Measurements from ENCODE around the gene HTT-AS.
"Not testable (repeated sequence)": the region's sequence is repeated elsewhere in the genome, so short reads cannot be mapped to it uniquely, and the experiment has no call there.

The HTT-AS gene

GRCh38 chr4:3069661-3070199, 4.6 kb downstream of the HTT-AS start:
- no peaks in the 10 kb centered on the region for H3K4me1 ChIP-seq (ENCODE audit: control insufficient read depth, low read depth, low read length)
- H3K27me3 ChIP-seq (ENCODE audit: control insufficient read depth, insufficient read depth, low read length), result no peaks in the 10 kb centered on the region
- H3K9ac ChIP-seq (ENCODE audit: low read length), result no peak overlapping the region
- H3K9me3 ChIP-seq (ENCODE audit: control insufficient read depth, low read depth, low read length), result no peaks in the 10 kb centered on the region
- H3K27ac ChIP-seq (ENCODE audit: low read length), result no peak overlapping the region
- no peak overlapping the region for H3K4me3 ChIP-seq (ENCODE audit: low read length)
- H3K36me3 ChIP-seq (ENCODE audit: control insufficient read depth, low read depth, low read length), result no peaks in the 10 kb centered on the region

GRCh38 chr4:3067473-3068001, 6.8 kb downstream of the HTT-AS start:
- H3K27ac ChIP-seq (ENCODE audit: low read length), result no peak overlapping the region
- no peak overlapping the region for H3K4me3 ChIP-seq (ENCODE audit: low read length)
- no peak overlapping the region for H3K9ac ChIP-seq (ENCODE audit: low read length)
- H3K27me3 ChIP-seq (ENCODE audit: control insufficient read depth, insufficient read depth, low read length), result no peaks in the 10 kb centered on the region
- H3K9me3 ChIP-seq (ENCODE audit: control insufficient read depth, low read depth, low read length), result no peaks in the 10 kb centered on the region
- no peaks in the 10 kb centered on the region for H3K4me1 ChIP-seq (ENCODE audit: control insufficient read depth, low read depth, low read length)
- no peaks in the 10 kb centered on the region for H3K36me3 ChIP-seq (ENCODE audit: control insufficient read depth, low read depth, low read length)

GRCh38 chr4:3066836-3067400, 7.4 kb downstream of the HTT-AS start:
- Histone ChIP-seq H3K27ac (ENCODE audit: low read length) (no peak overlapping the region), H3K9me3 (ENCODE audit: control insufficient read depth, low read depth, low read length) (no peaks in the 10 kb centered on the region)

GRCh38 chr4:3065551-3065950, 8.8 kb downstream of the HTT-AS start:
- Histone ChIP-seq H3K36me3 (ENCODE audit: control insufficient read depth, low read depth, low read length) (no peaks in the 10 kb centered on the region), H3K4me3 (ENCODE audit: low read length) (no peak overlapping the region), H3K9me3 (ENCODE audit: control insufficient read depth, low read depth, low read length) (no peaks in the 10 kb centered on the region), H3K27ac (ENCODE audit: low read length) (no peak overlapping the region), H3K4me1 (ENCODE audit: control insufficient read depth, low read depth, low read length) (no peaks in the 10 kb centered on the region), H3K27me3 (ENCODE audit: control insufficient read depth, insufficient read depth, low read length) (no peaks in the 10 kb centered on the region), H3K9ac (ENCODE audit: low read length) (no peak overlapping the region)

More at GRCh38 chr4:3066836-3067400, 7.4 kb downstream of the HTT-AS start:
- Histone ChIP-seq H3K9ac (ENCODE audit: low read length) (no peak overlapping the region), H3K36me3 (ENCODE audit: control insufficient read depth, low read depth, low read length) (no peaks in the 10 kb centered on the region), H3K4me3 (ENCODE audit: low read length) (no peak overlapping the region), H3K27me3 (ENCODE audit: control insufficient read depth, insufficient read depth, low read length) (no peaks in the 10 kb centered on the region), H3K4me1 (ENCODE audit: control insufficient read depth, low read depth, low read length) (no peaks in the 10 kb centered on the region)

- Histone ChIP-seq H3K36me3 (ENCODE audit: control insufficient read depth, low read depth, low read length) (no peaks in the 10 kb centered on the region), H3K27ac (ENCODE audit: low read length) (no peak overlapping the region), H3K4me1 (ENCODE audit: control insufficient read depth, low read depth, low read length) (no peaks in the 10 kb centered on the region), H3K27me3 (ENCODE audit: control insufficient read depth, insufficient read depth, low read length) (no peaks in the 10 kb centered on the region), H3K4me3 (ENCODE audit: low read length) (no peak overlapping the region), H3K9ac (ENCODE audit: low read length) (no peak overlapping the region), H3K9me3 (ENCODE audit: control insufficient read depth, low read depth, low read length) (no peaks in the 10 kb centered on the region)
Measured at GRCh38 chr4:3062471-3062870, 11.9 kb downstream of the HTT-AS start.

GRCh38 chr4:3060946-3061345, 13.4 kb downstream of the HTT-AS start:
- H3K9me3 ChIP-seq (ENCODE audit: control insufficient read depth, low read depth, low read length), result peaks cover 4% of the 10 kb centered on the region
- H3K4me1 ChIP-seq (ENCODE audit: control insufficient read depth, low read depth, low read length), result no peaks in the 10 kb centered on the region
- no peak overlapping the region for H3K27ac ChIP-seq (ENCODE audit: low read length)
- no peaks in the 10 kb centered on the region for H3K36me3 ChIP-seq (ENCODE audit: control insufficient read depth, low read depth, low read length)
- H3K27me3 ChIP-seq (ENCODE audit: control insufficient read depth, insufficient read depth, low read length), result no peaks in the 10 kb centered on the region
- no peak overlapping the region for H3K4me3 ChIP-seq (ENCODE audit: low read length)
- no peak overlapping the region for H3K9ac ChIP-seq (ENCODE audit: low read length)

GRCh38 chr4:3059943-3060342, 14.4 kb downstream of the HTT-AS start:
- no peaks in the 10 kb centered on the region for H3K27me3 ChIP-seq (ENCODE audit: control insufficient read depth, insufficient read depth, low read length)
- no peak overlapping the region for H3K9ac ChIP-seq (ENCODE audit: low read length)

GRCh38 chr4:3054169-3054759, 20.1 kb downstream of the HTT-AS start:
- Histone ChIP-seq H3K4me1 (ENCODE audit: control insufficient read depth, low read depth, low read length) (no peaks in the 10 kb centered on the region), H3K27me3 (ENCODE audit: control insufficient read depth, insufficient read depth, low read length) (no peaks in the 10 kb centered on the region), H3K9ac (ENCODE audit: low read length) (no peak overlapping the region), H3K36me3 (ENCODE audit: control insufficient read depth, low read depth, low read length) (no peaks in the 10 kb centered on the region), H3K4me3 (ENCODE audit: low read length) (no peak overlapping the region), H3K9me3 (ENCODE audit: control insufficient read depth, low read depth, low read length) (peaks cover 15% of the 10 kb centered on the region), H3K27ac (ENCODE audit: low read length) (no peak overlapping the region)

More at GRCh38 chr4:3059943-3060342, 14.4 kb downstream of the HTT-AS start:
- Histone ChIP-seq H3K4me1 (ENCODE audit: control insufficient read depth, low read depth, low read length) (no peaks in the 10 kb centered on the region), H3K36me3 (ENCODE audit: control insufficient read depth, low read depth, low read length) (no peaks in the 10 kb centered on the region), H3K27ac (ENCODE audit: low read length) (no peak overlapping the region), H3K4me3 (ENCODE audit: low read length) (no peak overlapping the region), H3K9me3 (ENCODE audit: control insufficient read depth, low read depth, low read length) (peaks cover 9% of the 10 kb centered on the region)

GRCh38 chr4:3051141-3051897, 23.0 kb downstream of the HTT-AS start:
- not testable (repeated sequence) for H3K27ac ChIP-seq (ENCODE audit: low read length); H3K27me3 ChIP-seq (ENCODE audit: control insufficient read depth, insufficient read depth, low read length); H3K4me3 ChIP-seq (ENCODE audit: low read length); H3K36me3 ChIP-seq (ENCODE audit: control insufficient read depth, low read depth, low read length); H3K9ac ChIP-seq (ENCODE audit: low read length); H3K4me1 ChIP-seq (ENCODE audit: control insufficient read depth, low read depth, low read length)
- H3K9me3 ChIP-seq (ENCODE audit: control insufficient read depth, low read depth, low read length), result peaks cover 13% of the 10 kb centered on the region

- Histone ChIP-seq H3K27ac (ENCODE audit: low read length) (no peak overlapping the region), H3K9ac (ENCODE audit: low read length) (no peak overlapping the region)
Measured at GRCh38 chr4:3047464-3048286, 26.7 kb downstream of the HTT-AS start.

GRCh38 chr4:3046623-3047022, 27.7 kb downstream of the HTT-AS start:
- no peaks in the 10 kb centered on the region for H3K36me3 ChIP-seq (ENCODE audit: control insufficient read depth, low read depth, low read length)
- H3K9ac ChIP-seq (ENCODE audit: low read length), result no peak overlapping the region
- H3K4me3 ChIP-seq (ENCODE audit: low read length), result no peak overlapping the region
- H3K9me3 ChIP-seq (ENCODE audit: control insufficient read depth, low read depth, low read length), result no peaks in the 10 kb centered on the region
- no peaks in the 10 kb centered on the region for H3K27me3 ChIP-seq (ENCODE audit: control insufficient read depth, insufficient read depth, low read length)
- no peaks in the 10 kb centered on the region for H3K4me1 ChIP-seq (ENCODE audit: control insufficient read depth, low read depth, low read length)
- H3K27ac ChIP-seq (ENCODE audit: low read length), result no peak overlapping the region

More at GRCh38 chr4:3047464-3048286, 26.7 kb downstream of the HTT-AS start:
- H3K4me3 ChIP-seq (ENCODE audit: low read length), result no peak overlapping the region
- H3K27me3 ChIP-seq (ENCODE audit: control insufficient read depth, insufficient read depth, low read length), result no peaks in the 10 kb centered on the region
- no peaks in the 10 kb centered on the region for H3K36me3 ChIP-seq (ENCODE audit: control insufficient read depth, low read depth, low read length)
- H3K4me1 ChIP-seq (ENCODE audit: control insufficient read depth, low read depth, low read length), result no peaks in the 10 kb centered on the region
- no peaks in the 10 kb centered on the region for H3K9me3 ChIP-seq (ENCODE audit: control insufficient read depth, low read depth, low read length)
